HG02642 (cell line): ENCODE results near the gene ABCC2.
"Not testable (repeated sequence)": the region's sequence is repeated elsewhere in the genome, so short reads cannot be mapped to it uniquely, and the experiment has no call there.

Experiments
- ATAC-seq: cut with Tn5 transposase; IDR thresholded peaks from one replicate; pipeline ENCODE4 v1.9.1; 2021; ENCODE audit warnings: mild to moderate bottlenecking; ENCODE audit not compliant: unreplicated experiment, poor library complexity

The ABCC2 gene

GRCh38 chr10:99805190-99805589 lies 22.8 kb downstream of the ABCC2 start:
- no peak for ATAC-seq

- ATAC-seq = no peak
Measured at GRCh38 chr10:99806091-99806490, 23.7 kb downstream of the ABCC2 start.

DNA sequence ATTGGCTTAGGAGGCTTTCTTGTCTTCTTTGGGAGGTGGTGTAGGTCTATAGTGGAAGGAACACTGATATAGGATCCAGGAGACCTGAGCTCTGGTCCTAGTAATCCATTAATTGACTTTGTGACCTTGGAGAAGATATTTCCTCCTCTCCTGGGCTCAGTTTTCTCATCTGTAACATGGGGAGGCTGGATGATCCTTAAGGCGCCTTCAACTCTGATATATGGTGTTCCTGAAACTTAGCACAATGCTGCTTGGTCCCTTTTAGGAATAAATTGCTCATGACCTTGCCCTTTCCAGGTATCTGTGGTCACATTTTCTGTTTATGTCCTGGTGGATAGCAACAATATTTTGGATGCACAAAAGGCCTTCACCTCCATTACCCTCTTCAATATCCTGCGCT lies 25.3 kb downstream of the ABCC2 start:
- ATAC-seq = no peak

GRCh38 chr10:99808270-99808669 lies 25.8 kb downstream of the ABCC2 start:
- ATAC-seq = no peak

GRCh38 chr10:99809481-99809880 lies 27.0 kb downstream of the ABCC2 start:
- no peak for ATAC-seq

DNA sequence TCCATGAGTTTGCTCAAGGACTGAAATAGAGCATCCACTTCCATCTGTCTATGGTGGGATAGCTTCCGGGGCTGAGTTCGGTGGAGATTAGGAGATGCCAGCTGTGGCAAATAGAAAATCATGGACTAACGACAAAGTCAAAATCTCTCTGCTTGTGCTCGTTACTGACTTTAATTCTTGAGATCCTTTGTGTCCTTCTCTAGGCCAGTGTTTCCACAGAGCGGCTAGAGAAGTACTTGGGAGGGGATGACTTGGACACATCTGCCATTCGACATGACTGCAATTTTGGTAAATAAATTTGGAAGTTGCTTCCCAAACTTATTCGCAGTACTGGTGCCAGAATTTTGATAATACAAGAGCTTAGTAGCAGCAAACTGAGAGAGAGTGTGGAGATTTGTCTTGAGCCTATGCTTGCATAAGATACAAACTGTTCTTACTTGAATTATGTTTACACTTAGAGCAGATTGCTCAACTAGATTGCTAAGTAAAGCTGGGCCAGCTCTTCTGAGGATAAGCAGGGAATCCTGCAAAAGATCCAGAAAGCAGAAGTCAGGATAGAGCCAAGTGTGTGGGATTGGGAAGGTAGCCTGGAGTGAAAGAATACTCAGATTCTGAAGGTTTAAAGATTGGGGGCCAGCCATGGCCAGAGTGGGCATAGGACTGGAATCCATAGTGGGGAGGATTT lies 27.6 kb downstream of the ABCC2 start:
- no peak for ATAC-seq

DNA sequence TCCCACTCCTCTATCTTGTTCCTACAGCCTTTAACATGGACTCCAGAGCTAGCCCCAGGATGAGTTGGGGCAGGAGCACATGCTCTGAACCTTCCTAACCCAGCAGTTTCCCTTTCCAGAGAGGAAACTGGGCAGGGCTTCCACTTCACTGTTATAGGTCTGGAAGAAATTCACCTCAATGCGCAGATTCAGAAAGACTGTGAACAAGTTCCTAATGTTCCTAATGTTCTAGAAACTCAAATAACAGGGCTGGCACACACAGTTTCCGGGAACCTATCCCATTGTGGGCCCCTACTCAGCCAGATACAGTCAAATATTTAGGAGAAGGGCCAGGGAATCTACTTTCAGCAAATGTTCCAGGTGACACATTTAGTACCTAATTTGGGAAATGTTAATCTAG lies 29.7 kb downstream of the ABCC2 start:
- ATAC-seq = no peak

DNA sequence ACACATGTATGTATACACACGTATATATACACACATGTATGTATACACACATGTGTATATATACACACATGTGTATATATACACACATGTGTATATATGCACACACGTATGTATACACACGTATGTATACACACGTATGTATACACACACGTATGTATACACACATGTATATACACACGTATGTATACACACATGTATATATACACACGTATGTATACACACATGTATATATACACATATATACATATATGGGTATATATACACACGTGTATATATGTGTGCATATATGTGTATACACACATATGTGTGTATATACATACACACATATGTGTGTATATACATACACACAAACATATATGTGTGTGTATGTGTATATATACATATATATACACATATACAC lies 31.7 kb downstream of the ABCC2 start:
- ATAC-seq = no peak

GRCh38 chr10:99815621-99816020 lies 33.2 kb downstream of the ABCC2 start:
- no peak for ATAC-seq

- no peak for ATAC-seq
Measured at GRCh38 chr10:99827936-99828335, 45.5 kb downstream of the ABCC2 start.

DNA sequence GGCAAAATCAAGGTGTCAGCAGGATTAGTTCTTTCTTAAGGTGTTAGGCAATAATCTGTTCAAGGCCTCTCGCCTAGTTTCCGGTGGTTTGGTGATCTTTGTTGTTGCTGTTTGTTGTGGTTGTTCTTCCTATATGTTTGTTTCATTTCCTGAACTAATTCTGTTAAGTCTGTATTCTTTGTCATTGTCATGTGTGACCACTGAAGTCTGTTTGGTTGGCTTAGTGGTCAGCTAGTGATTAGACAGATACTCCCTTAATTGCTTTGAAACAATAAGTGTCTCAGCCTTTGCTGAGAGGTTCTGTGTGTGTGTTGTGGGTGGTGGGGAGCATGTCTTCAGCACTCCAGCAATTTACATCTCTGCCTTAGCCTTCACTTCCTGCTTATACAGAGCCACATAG lies 46.0 kb downstream of the ABCC2 start:
- ATAC-seq = no peak

GRCh38 chr10:99832439-99832838 lies 50.0 kb downstream of the ABCC2 start:
- no peak for ATAC-seq

DNA sequence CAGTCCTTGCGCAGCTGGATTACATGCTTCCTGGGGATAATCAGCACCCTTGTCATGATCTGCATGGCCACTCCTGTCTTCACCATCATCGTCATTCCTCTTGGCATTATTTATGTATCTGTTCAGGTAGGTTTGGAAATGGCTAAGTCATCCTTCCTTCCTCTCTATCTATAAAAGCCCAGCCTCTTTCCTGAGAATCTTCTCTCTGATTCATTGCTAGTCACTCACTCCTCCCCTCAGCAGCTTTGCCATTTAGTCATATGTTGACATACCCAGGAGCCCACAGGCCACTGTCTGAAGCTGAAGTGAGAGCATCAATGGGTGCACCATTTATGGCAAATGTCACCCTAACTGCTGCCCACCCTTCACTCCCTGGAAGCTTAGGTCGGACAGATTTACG lies 52.0 kb downstream of the ABCC2 start:
- no peak for ATAC-seq

- ATAC-seq = no peak
Measured at GRCh38 chr10:99835947-99836346, 53.5 kb downstream of the ABCC2 start.

- no peak for ATAC-seq
Measured at GRCh38 chr10:99836711-99837110, 54.3 kb downstream of the ABCC2 start.

DNA sequence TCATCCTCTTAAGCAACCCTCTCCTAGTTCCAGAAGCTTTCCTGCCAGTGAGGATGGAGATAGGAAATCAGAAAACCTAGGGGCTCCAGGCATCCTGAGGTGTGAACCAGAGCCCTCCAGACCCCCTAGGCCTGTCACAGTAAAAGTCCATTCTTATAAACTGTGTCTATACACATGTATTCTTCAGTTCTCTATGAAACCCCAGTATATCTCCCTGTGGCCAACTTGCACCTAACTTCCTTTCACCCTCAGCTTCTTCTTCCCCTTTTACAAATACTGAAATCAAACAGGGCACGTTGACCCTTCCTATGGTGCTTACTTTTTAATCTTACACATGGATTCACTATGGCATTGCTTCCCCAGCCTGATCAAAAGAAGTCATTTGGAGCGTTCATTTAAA lies 58.4 kb downstream of the ABCC2 start:
- ATAC-seq = not testable (repeated sequence)

- no peak for ATAC-seq
Measured at GRCh38 chr10:99841746-99842145, 59.3 kb downstream of the ABCC2 start.

- ATAC-seq = no peak
Measured at GRCh38 chr10:99843310-99843709, 60.9 kb downstream of the ABCC2 start.

DNA sequence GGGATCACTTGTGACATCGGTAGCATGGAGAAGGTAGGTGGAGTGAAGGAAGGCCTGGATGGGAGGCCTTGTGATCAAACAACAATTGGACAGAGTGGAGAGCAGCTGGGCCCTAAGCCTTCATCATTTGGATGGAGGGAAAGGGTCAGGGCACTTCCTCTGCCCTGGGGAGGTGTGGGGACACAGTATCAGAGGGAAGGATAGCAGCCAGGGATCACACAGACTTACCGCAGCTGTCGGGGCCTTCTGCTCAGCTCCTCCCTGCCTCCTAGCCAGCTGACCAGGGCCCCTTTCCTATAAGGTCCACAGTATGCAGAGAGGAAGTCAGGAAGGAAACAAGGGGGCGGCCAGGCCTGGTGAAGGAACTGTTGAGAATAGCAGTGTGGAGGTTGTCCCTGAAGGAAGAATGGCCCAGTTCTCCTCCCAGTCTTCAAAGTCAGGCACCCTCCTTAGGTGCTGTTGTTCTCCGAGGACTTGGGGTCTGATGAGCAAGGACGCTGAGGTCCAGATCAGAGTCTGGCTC lies 62.1 kb downstream of the ABCC2 start:
- ATAC-seq = no peak

DNA sequence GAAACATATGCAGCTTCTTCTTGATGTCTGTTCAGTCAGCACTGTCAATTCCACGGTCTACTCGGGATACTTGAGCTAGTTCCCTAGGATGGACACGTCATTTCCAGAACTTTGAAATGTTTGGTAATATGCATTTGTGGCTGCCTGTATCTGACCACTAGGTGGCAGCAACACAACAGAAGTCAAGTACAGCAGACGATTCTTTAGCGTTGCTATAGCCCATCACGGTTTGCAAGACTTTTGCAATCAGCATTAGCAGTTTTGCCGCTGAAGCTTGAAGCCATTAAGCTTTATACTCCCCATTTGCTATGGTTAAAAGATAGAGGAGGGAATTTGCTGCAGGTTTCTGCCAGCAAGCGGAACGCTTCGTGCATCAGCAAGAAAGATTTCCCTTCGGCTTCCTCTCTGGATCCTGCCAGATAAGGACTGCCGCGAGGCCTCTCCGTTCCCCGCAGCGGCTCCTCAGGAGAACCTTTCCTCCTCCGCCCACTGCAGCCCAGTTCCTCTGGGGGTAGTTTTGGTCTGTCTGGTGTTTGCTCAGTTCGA lies 63.5 kb downstream of the ABCC2 start:
- peak; percentile 83 for ATAC-seq

- no peak for ATAC-seq
Measured at GRCh38 chr10:99849057-99849456, 66.6 kb downstream of the ABCC2 start.

DNA sequence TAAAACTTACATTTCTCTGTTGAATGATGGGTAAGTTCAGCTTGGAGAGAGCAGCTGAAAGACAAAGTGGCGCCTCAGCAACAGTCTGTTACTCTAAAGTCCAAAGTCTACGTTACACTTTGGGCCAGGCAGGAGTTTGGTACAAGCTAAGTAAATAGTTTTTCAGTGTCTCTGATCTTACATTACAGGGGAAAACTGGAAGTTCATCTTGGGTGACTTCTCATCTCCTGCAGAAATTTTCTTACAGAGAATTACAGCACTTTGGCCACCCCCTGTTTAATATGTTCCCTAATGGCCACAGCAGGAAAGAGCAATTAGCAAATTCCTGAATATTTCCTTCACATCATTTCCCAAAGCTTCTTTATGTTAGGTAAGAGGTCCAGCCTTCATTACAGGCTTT lies 67.1 kb downstream of the ABCC2 start:
- no peak for ATAC-seq
